HCT116 (cell line): ENCODE data around the gene NTNG1. TPM values are rescaled to one million over a fixed set of nuclear protein-coding genes. Genes with fewer than 3 reads are reported as not detected.

ENCODE experiments used
- ATAC-seq: fragments of 200-7000 bp; cut with Tn5 transposase; 2 replicates; pipeline ENCODE4 v1.9.1; 2020; ENCODE audit warnings: mild to moderate bottlenecking, moderate library complexity
- BruUV-seq: library from RNA; stranded (reverse); fragments of 400-500 nt; replicated peaks from 2 replicates; lab custom pipeline; 2021; lab: Mats Ljungman, UMichigan
- CTCF ChIA-PET: fragments of 300-600 bp; sonication (Branson Sonifier 250); formaldehyde crosslinking; loops from one replicate; lab custom pipeline; 2021; ENCODE audit warnings: antibody characterized with exemption; lab: Charles Lee
- POLR2A ChIA-PET: fragments of 300-600, 350-600 bp; sonication (Branson Sonifier 250); formaldehyde crosslinking; loops from one replicate; lab custom pipeline; 2021; ENCODE audit warnings: antibody characterized with exemption; lab: Charles Lee
- RAD21 ChIA-PET, 2 experiments: fragments of 300-600 bp; sonication (Branson Sonifier 250); formaldehyde crosslinking; loops; one replicate each; lab custom pipeline; 2023; ENCODE audit warnings: low total read pairs in 2 of 2; ENCODE audit not compliant: uncharacterized antibody in 2 of 2, unreplicated experiment in 2 of 2, low non-redundant PET in 1 of 2; lab: Charles Lee
- DNase-seq: peaks from one replicate; pipeline ENCODE4 v3.0.0-alpha.2; 2010; ENCODE audit warnings: low read depth, low spot score
- H2AFZ ChIP-seq: fragments of 200-600 bp; shearing (Covaris generic), sonication (generic); 2 replicates; pipeline ENCODE4 v1.6.1; 2017; ENCODE audit warnings: low read depth, mixed run types, mixed read lengths, antibody characterized with exemption, low read length; ENCODE audit not compliant: poor library complexity, severe bottlenecking
- H3K27ac ChIP-seq: 2 replicates; pipeline ENCODE4 v1.5.1; 2012; ENCODE audit warnings: low read depth, low read length
- H3K27me3 ChIP-seq: fragments of 200-600 bp; sonication (generic); 2 replicates; pipeline ENCODE4 v1.6.1; 2016; ENCODE audit warnings: mixed run types, low read length, mixed read lengths; ENCODE audit not compliant: insufficient read depth
- H3K36me3 ChIP-seq, 2 experiments: fragments of 200-500 bp in 1 of 2; fragments of 200-600 bp in 1 of 2; sonication (Bioruptor generic) in 1 of 2; sonication (generic) in 1 of 2; 2 replicates each; pipeline versions ENCODE4 v1.5.1 to v1.6.1; 2014 to 2016; ENCODE audit warnings: low read length in 2 of 2, inconsistent platforms in 1 of 2, mixed read lengths in 1 of 2, mixed run types in 1 of 2; ENCODE audit not compliant: insufficient read depth in 2 of 2, control insufficient read depth in 1 of 2
- H3K4me1 ChIP-seq, 2 experiments: fragments of 200-600 bp in 1 of 2; sonication (generic) in 1 of 2; 2 replicates each; pipeline versions ENCODE4 v1.5.1 to v1.6.1; 2012 to 2017; ENCODE audit warnings: low read length in 2 of 2, inconsistent platforms in 1 of 2, mild to moderate bottlenecking in 1 of 2, mixed read lengths in 1 of 2, mixed run types in 1 of 2, moderate library complexity in 1 of 2; ENCODE audit not compliant: insufficient read depth in 2 of 2, control insufficient read depth in 1 of 2
- H3K4me2 ChIP-seq: fragments of 200-600 bp; sonication (generic); 2 replicates; pipeline ENCODE4 v1.6.1; 2017; ENCODE audit warnings: mixed run types, low read length, mixed read lengths
- H3K4me3 ChIP-seq, 2 experiments: fragments of 200-600 bp in 1 of 2; sonication (generic) in 1 of 2; replicated peaks in 1 of 2; 2 replicates each; pipeline ENCODE4 v1.5.1; 2011 to 2016; ENCODE audit warnings: low read length in 2 of 2, control low read depth in 1 of 2, low read depth in 1 of 2, mild to moderate bottlenecking in 1 of 2, mixed read lengths in 1 of 2, mixed run types in 1 of 2
- H3K79me2 ChIP-seq: fragments of 200-600 bp; sonication (generic); 2 replicates; pipeline ENCODE4 v1.6.1; 2017; ENCODE audit warnings: mild to moderate bottlenecking, mixed run types, low read length, moderate library complexity, mixed read lengths; ENCODE audit not compliant: insufficient read depth
- H3K9ac ChIP-seq: fragments of 200-600 bp; sonication (generic); 2 replicates; pipeline ENCODE4 v1.6.1; 2016; ENCODE audit warnings: low read length, mixed read lengths
- H3K9me2 ChIP-seq: fragments of 200-600 bp; sonication (generic), shearing (Covaris generic); 2 replicates; pipeline ENCODE4 v1.6.1; 2017; ENCODE audit warnings: mixed run types, mild to moderate bottlenecking, moderate library complexity; ENCODE audit not compliant: insufficient read depth
- H3K9me3 ChIP-seq, 2 experiments: fragments of 200-500 bp in 1 of 2; fragments of 200-600 bp in 1 of 2; sonication (Bioruptor generic) in 1 of 2; sonication (generic) in 1 of 2; 2 replicates each; pipeline ENCODE4 v1.6.1; 2014 to 2017; ENCODE audit warnings: low read length in 2 of 2, mixed read lengths in 2 of 2, inconsistent platforms in 1 of 2, low read depth in 1 of 2, mild to moderate bottlenecking in 1 of 2, mixed run types in 1 of 2, moderate library complexity in 1 of 2; ENCODE audit not compliant: control insufficient read depth in 1 of 2, insufficient read depth in 1 of 2
- H4K20me1 ChIP-seq: fragments of 200-600 bp; sonication (generic), shearing (Covaris generic); 2 replicates; pipeline ENCODE4 v1.6.1; 2017; ENCODE audit warnings: mixed run types, mild to moderate bottlenecking, moderate library complexity; ENCODE audit not compliant: insufficient read depth
- ATF3 ChIP-seq: IDR thresholded peaks from 2 replicates; pipeline ENCODE4 v1.6.1; 2012
- CBX3 ChIP-seq: IDR thresholded peaks from 2 replicates; pipeline ENCODE4 v1.6.1; 2012; ENCODE audit warnings: low read depth
- CTCF ChIP-seq, 3 experiments: fragments of 200-600 bp in 1 of 3; sonication (generic) in 1 of 3; IDR thresholded peaks in 2 of 3; conservative IDR thresholded peaks in 1 of 3; 2 replicates each; pipeline ENCODE4 v1.5.1; 2012 to 2017; ENCODE audit warnings: low read depth in 2 of 3, low read length in 2 of 3, antibody characterized with exemption in 1 of 3, borderline replicate concordance in 1 of 3, control low read depth in 1 of 3, mild to moderate bottlenecking in 1 of 3, mixed read lengths in 1 of 3, mixed run types in 1 of 3, moderate library complexity in 1 of 3; ENCODE audit not compliant: insufficient read depth in 1 of 3
- ELF1 ChIP-seq: IDR thresholded peaks from 2 replicates; pipeline ENCODE4 v1.6.1; 2012; ENCODE audit warnings: low read depth, borderline replicate concordance
- EZH2 ChIP-seq: fragments of 200-600 bp; sonication (generic); IDR thresholded peaks from 2 replicates; pipeline ENCODE4 v1.6.1; 2017; ENCODE audit warnings: antibody characterized with exemption, mixed run types
- FOSL1 ChIP-seq: IDR thresholded peaks from 2 replicates; pipeline ENCODE4 v1.6.1; 2012; ENCODE audit warnings: low read depth
- POLR2AphosphoS5 ChIP-seq: IDR thresholded peaks from 2 replicates; pipeline ENCODE4 v1.6.1; 2011; ENCODE audit warnings: mild to moderate bottlenecking, low read depth, low read length, moderate library complexity
- RAD21 ChIP-seq: IDR thresholded peaks from 2 replicates; pipeline ENCODE4 v1.6.1; 2012; ENCODE audit warnings: low read depth, mild to moderate bottlenecking
- SP1 ChIP-seq: IDR thresholded peaks from 2 replicates; pipeline ENCODE4 v1.6.1; 2012; ENCODE audit warnings: low read depth
- SRF ChIP-seq: IDR thresholded peaks from 2 replicates; pipeline ENCODE4 v1.6.1; 2012; ENCODE audit warnings: low read depth
- TCF7L2 ChIP-seq: IDR thresholded peaks from 2 replicates; pipeline ENCODE4 v1.7.0; 2011; ENCODE audit warnings: borderline replicate concordance, inconsistent platforms; ENCODE audit not compliant: insufficient read depth, insufficient read length; ENCODE audit errors: extremely low read depth
- ZBTB33 ChIP-seq: IDR thresholded peaks from 2 replicates; pipeline ENCODE4 v1.6.1; 2011; ENCODE audit warnings: mild to moderate bottlenecking, low read length, moderate library complexity; ENCODE audit not compliant: insufficient replicate concordance; ENCODE audit errors: extremely low read depth
- intact Hi-C: fragments of 100-400 bp; cut with micrococcal nuclease; formaldehyde crosslinking; loops from 2 replicates; pipeline ENCODE4 v1.10.0; 2022
- total RNA-seq: library from RNA; stranded (reverse); gene quantifications from one replicate; pipeline ENCODE4 v1.2.1, GENCODE V29; 2021; ENCODE audit not compliant: unreplicated experiment

Gene NTNG1
- total RNA-seq, 1 experiment from 2014 or later, result not detected

GRCh38 chr1:107263291-107263915 is 122.6 kb downstream of the NTNG1 start:
- H3K9me2 ChIP-seq, result no peaks in the 10 kb centered on the region
- no peak overlapping the region for H3K9ac ChIP-seq
- ChIA-PET POLR2A (no interaction called here), CTCF (no interaction called here), RAD21 (no interaction called here)
- no peaks in the 10 kb centered on the region for H3K79me2 ChIP-seq
- peaks cover 0 to 22% of the 10 kb centered on the region in 2 experiments; a peak in 2 of 4 replicates for H3K9me3 ChIP-seq
- no peaks in the 10 kb centered on the region for H4K20me1 ChIP-seq
- no TSS peak for BruUV-seq
- H3K4me3 ChIP-seq, result no peak overlapping the region
- no peaks in the 10 kb centered on the region for H3K4me1 ChIP-seq
- H3K4me2 ChIP-seq, result no peak overlapping the region
- TF ChIP-seq ELF1 (no peak), SRF (no peak), POLR2AphosphoS5 (no peak)
- no peaks in the 10 kb centered on the region for H3K27me3 ChIP-seq
- H3K27ac ChIP-seq, result no peak overlapping the region
- DNase-seq (no peak), ATAC-seq (no peak)
- no peaks in the 10 kb centered on the region for H3K36me3 ChIP-seq
- no peak overlapping the region for H2AFZ ChIP-seq
- intact Hi-C loops, result no loop called here

- Histone ChIP-seq H3K9me3 (peaks cover 0 to 22% of the 10 kb centered on the region in 2 experiments; a peak in 2 of 4 replicates), H3K9ac (no peak overlapping the region), H3K27me3 (no peaks in the 10 kb centered on the region), H4K20me1 (no peaks in the 10 kb centered on the region), H3K9me2 (no peaks in the 10 kb centered on the region), H3K27ac (no peak overlapping the region), H2AFZ (no peak overlapping the region), H3K4me1 (no peaks in the 10 kb centered on the region), H3K4me3 (no peak overlapping the region), H3K4me2 (no peak overlapping the region), H3K79me2 (no peaks in the 10 kb centered on the region), H3K36me3 (no peaks in the 10 kb centered on the region)
- no TSS peak for BruUV-seq
- intact Hi-C loops, result no loop called here
- ChIA-PET CTCF (no interaction called here), RAD21 (no interaction called here), POLR2A (no interaction called here)
- ATAC-seq, result no peak
- DNase-seq, result no peak
- TF ChIP-seq ZBTB33, result no peak
- no peak for TF ChIP-seq EZH2
- no peak for TF ChIP-seq SP1
- no peak for TF ChIP-seq RAD21
- TF ChIP-seq FOSL1, result no peak
- no peak for TF ChIP-seq SRF
- TF ChIP-seq ATF3, result no peak
- TF ChIP-seq ELF1, result no peak
- no peak for TF ChIP-seq CTCF (IDR thresholded peaks at IDR 0.05 in 2 of 3, conservative IDR thresholded peaks at IDR 0.05 in 1 of 3; ENCODE audit: borderline replicate concordance in 1 of 3, insufficient read depth in 1 of 3, low read depth in 2 of 3, low read length in 2 of 3)
- TF ChIP-seq CBX3, result no peak
- TF ChIP-seq TCF7L2, result no peak
These were observed 123.2 kb downstream of the NTNG1 start for GRCh38 chr1:107264007-107264406.
